Liver (tissue), 9 donors: ENCODE data around the gene ZC2HC1C. TPM values are rescaled to one million over a fixed set of nuclear protein-coding genes. Genes with fewer than 3 reads are reported as not detected.

Experiments used
- DNase-seq: peaks from one replicate; pipeline ENCODE4 v3.0.0-alpha.2; 2017; ENCODE audit warnings: low spot score
- H3K27ac ChIP-seq, 2 donors: one replicate each; pipeline ENCODE4 v1.7.0; 2013; ENCODE audit warnings: inconsistent platforms in 2 of 2, low read length in 2 of 2, control low read depth in 1 of 2, low read depth in 1 of 2, mild to moderate bottlenecking in 1 of 2
- H3K27me3 ChIP-seq, 4 donors: one replicate each; pipeline versions ENCODE4 v1.6.1 to v1.7.0; 2013; ENCODE audit warnings: low read length in 3 of 4, inconsistent platforms in 1 of 4, mild to moderate bottlenecking in 1 of 4, moderate library complexity in 1 of 4; ENCODE audit not compliant: control insufficient read depth in 4 of 4, insufficient read depth in 4 of 4
- H3K36me3 ChIP-seq, 4 donors: one replicate each; pipeline versions ENCODE4 v1.6.1 to v1.7.0; 2013; ENCODE audit warnings: low read length in 3 of 4, mild to moderate bottlenecking in 3 of 4, low read depth in 1 of 4, moderate library complexity in 1 of 4; ENCODE audit not compliant: control insufficient read depth in 4 of 4, insufficient read depth in 3 of 4
- H3K4me1 ChIP-seq, 4 donors: one replicate each; pipeline versions ENCODE4 v1.6.1 to v1.7.0; 2013; ENCODE audit warnings: low read length in 3 of 4, mild to moderate bottlenecking in 3 of 4, moderate library complexity in 1 of 4; ENCODE audit not compliant: control insufficient read depth in 4 of 4, insufficient read depth in 4 of 4
- H3K4me3 ChIP-seq, 3 donors: one replicate each; pipeline versions ENCODE4 v1.6.1 to v1.7.0; 2013; ENCODE audit warnings: low read length in 3 of 3, control low read depth in 1 of 3, low read depth in 1 of 3, mild to moderate bottlenecking in 1 of 3
- H3K9ac ChIP-seq, 2 donors: one replicate each; pipeline ENCODE4 v1.7.0; 2013; ENCODE audit warnings: low read length in 2 of 2, mild to moderate bottlenecking in 2 of 2, moderate library complexity in 2 of 2, control low read depth in 1 of 2, low read depth in 1 of 2
- H3K9me3 ChIP-seq, 4 donors: one replicate each; pipeline versions ENCODE4 v1.6.1 to v1.7.0; 2013; ENCODE audit warnings: low read length in 3 of 4; ENCODE audit not compliant: control insufficient read depth in 4 of 4
- EGR1 ChIP-seq, 2 donors: IDR thresholded peaks; 2 replicates each; pipeline ENCODE4 v1.6.1; 2016 to 2018; ENCODE audit warnings: antibody characterized with exemption in 2 of 2, low read depth in 2 of 2
- FOXA1 ChIP-seq: IDR thresholded peaks from 2 replicates; pipeline ENCODE4 v1.6.1; 2016; ENCODE audit warnings: antibody characterized with exemption
- FOXA2 ChIP-seq: IDR thresholded peaks from 2 replicates; pipeline ENCODE4 v1.6.1; 2016; ENCODE audit warnings: antibody characterized with exemption
- GABPA ChIP-seq, 2 donors: IDR thresholded peaks in 1 of 2; conservative IDR thresholded peaks in 1 of 2; 2 replicates each; pipeline ENCODE4 v1.6.1; 2016; ENCODE audit warnings: antibody characterized with exemption in 2 of 2, mild to moderate bottlenecking in 1 of 2, moderate library complexity in 1 of 2
- HNF4A ChIP-seq, 2 donors: conservative IDR thresholded peaks; 2 replicates each; pipeline ENCODE4 v1.6.1; 2016; ENCODE audit warnings: antibody characterized with exemption in 2 of 2, mild to moderate bottlenecking in 2 of 2
- HNF4G ChIP-seq: IDR thresholded peaks from 2 replicates; pipeline ENCODE4 v1.6.1; 2016; ENCODE audit warnings: antibody characterized with exemption
- JUND ChIP-seq, 2 donors: IDR thresholded peaks; 2 replicates each; pipeline ENCODE4 v1.6.1; 2016; ENCODE audit warnings: antibody characterized with exemption in 2 of 2
- MAX ChIP-seq: IDR thresholded peaks from 2 replicates; pipeline ENCODE4 v1.6.1; 2016; ENCODE audit warnings: antibody characterized with exemption
- NR2F2 ChIP-seq: IDR thresholded peaks from 2 replicates; pipeline ENCODE4 v1.6.1; 2016; ENCODE audit warnings: antibody characterized with exemption
- RAD21 ChIP-seq, 2 donors: IDR thresholded peaks; 2 replicates each; pipeline ENCODE4 v1.6.1; 2016; ENCODE audit warnings: antibody characterized with exemption in 2 of 2, mild to moderate bottlenecking in 2 of 2
- RXRA ChIP-seq, 2 donors: IDR thresholded peaks; 2 replicates each; pipeline ENCODE4 v1.6.1; 2017 to 2018; ENCODE audit warnings: antibody characterized with exemption in 2 of 2, mild to moderate bottlenecking in 1 of 2
- SP1 ChIP-seq: IDR thresholded peaks from 2 replicates; pipeline ENCODE4 v1.6.1; 2018; ENCODE audit warnings: antibody characterized with exemption, mild to moderate bottlenecking
- YY1 ChIP-seq: IDR thresholded peaks from 2 replicates; pipeline ENCODE4 v1.6.1; 2016; ENCODE audit warnings: antibody characterized with exemption, mild to moderate bottlenecking
- WGBS: extraction: QIAGEN DNeasy Blood & Tissue Kit; methylation state at CpG from one replicate; pipeline ENCODE4 v1.1.7; 2013; 5-methylcytosine and 5-hydroxymethylcytosine counted together
- polyA plus RNA-seq, 2 donors: library from polyadenylated mRNA; stranded (reverse) in 1 of 2; unstranded in 1 of 2; fragments of 200-250 nt in 1 of 2; fragments of >200 nt in 1 of 2; fragmentation: Nextera tagmentation in 1 of 2; extraction: Ambion mirVana in 1 of 2; gene quantifications; one replicate each; pipeline versions ENCODE4 v1.2.1 to v1.2.3, GENCODE V29; 2013 to 2015
- total RNA-seq, 2 donors: library from RNA; depleted of rRNA; stranded (reverse); fragments of >200 nt; gene quantifications; one replicate each; pipeline ENCODE4 v1.2.3, GENCODE V29; 2014
- TF ChIP-seq, protein P1 (sequence below): IDR thresholded peaks from 2 replicates; pipeline ENCODE4 v1.6.1; 2016; ENCODE audit warnings: antibody characterized with exemption
- TF ChIP-seq, protein P2 (sequence below): IDR thresholded peaks from 2 replicates; pipeline ENCODE4 v1.6.1; 2016; ENCODE audit warnings: antibody characterized with exemption
- TF ChIP-seq, protein P3 (sequence below): fragments of 150-350 bp; IDR thresholded peaks from 2 replicates; pipeline ENCODE4 v1.5.1; 2017; ENCODE audit warnings: improper control_type of control experiment, low read depth, low read length; ENCODE audit not compliant: missing input control
- TF ChIP-seq, protein P4 (sequence below): IDR thresholded peaks from 2 replicates; pipeline ENCODE4 v1.6.1; 2016; ENCODE audit warnings: antibody characterized with exemption, mild to moderate bottlenecking
- donor health status: healthy.
- donor health status: healthy.
- donor health status: healthy.
- donor health status: healthy.
- donor health status: healthy.

Gene ZC2HC1C
- total and polyA plus RNA-seq, 4 donors = 0.56 to 5.9 (median 3.5) TPM

GRCh38 chr14:75098212-75098611, 28.8 kb downstream of the ZC2HC1C start:
- H3K27ac ChIP-seq = no peak overlapping the region
- peaks cover 7 to 72% (median 61%) of the 10 kb centered on the region in 4 donors for H3K36me3 ChIP-seq
- H3K9me3 ChIP-seq = no peaks in the 10 kb centered on the region
- H3K27me3 ChIP-seq = no peaks in the 10 kb centered on the region
- no peak for TF ChIP-seq HNF4A (conservative IDR thresholded peaks at IDR 0.05)
- TF ChIP-seq, protein P1, sequence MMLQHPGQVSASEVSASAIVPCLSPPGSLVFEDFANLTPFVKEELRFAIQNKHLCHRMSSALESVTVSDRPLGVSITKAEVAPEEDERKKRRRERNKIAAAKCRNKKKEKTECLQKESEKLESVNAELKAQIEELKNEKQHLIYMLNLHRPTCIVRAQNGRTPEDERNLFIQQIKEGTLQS = no peak
- TF ChIP-seq GABPA (IDR thresholded peaks at IDR 0.05 in 1 of 2, conservative IDR thresholded peaks at IDR 0.05 in 1 of 2) = no peak
- no peak for TF ChIP-seq EGR1 (IDR thresholded peaks at IDR 0.05; ENCODE audit: low read depth in 2 of 2)
- TF ChIP-seq, protein P2, sequence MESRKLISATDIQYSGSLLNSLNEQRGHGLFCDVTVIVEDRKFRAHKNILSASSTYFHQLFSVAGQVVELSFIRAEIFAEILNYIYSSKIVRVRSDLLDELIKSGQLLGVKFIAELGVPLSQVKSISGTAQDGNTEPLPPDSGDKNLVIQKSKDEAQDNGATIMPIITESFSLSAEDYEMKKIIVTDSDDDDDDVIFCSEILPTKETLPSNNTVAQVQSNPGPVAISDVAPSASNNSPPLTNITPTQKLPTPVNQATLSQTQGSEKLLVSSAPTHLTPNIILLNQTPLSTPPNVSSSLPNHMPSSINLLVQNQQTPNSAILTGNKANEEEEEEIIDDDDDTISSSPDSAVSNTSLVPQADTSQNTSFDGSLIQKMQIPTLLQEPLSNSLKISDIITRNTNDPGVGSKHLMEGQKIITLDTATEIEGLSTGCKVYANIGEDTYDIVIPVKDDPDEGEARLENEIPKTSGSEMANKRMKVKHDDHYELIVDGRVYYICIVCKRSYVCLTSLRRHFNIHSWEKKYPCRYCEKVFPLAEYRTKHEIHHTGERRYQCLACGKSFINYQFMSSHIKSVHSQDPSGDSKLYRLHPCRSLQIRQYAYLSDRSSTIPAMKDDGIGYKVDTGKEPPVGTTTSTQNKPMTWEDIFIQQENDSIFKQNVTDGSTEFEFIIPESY = no peak
- no peak for TF ChIP-seq RAD21 (IDR thresholded peaks at IDR 0.05)
- TF ChIP-seq FOXA1 = no peak
- TF ChIP-seq FOXA2 = no peak
- no peak for TF ChIP-seq SP1
- no peak overlapping the region for H3K9ac ChIP-seq
- no peaks in the 10 kb centered on the region for H3K4me1 ChIP-seq
- no peak for DNase-seq
- H3K4me3 ChIP-seq = no peak overlapping the region

DNA sequence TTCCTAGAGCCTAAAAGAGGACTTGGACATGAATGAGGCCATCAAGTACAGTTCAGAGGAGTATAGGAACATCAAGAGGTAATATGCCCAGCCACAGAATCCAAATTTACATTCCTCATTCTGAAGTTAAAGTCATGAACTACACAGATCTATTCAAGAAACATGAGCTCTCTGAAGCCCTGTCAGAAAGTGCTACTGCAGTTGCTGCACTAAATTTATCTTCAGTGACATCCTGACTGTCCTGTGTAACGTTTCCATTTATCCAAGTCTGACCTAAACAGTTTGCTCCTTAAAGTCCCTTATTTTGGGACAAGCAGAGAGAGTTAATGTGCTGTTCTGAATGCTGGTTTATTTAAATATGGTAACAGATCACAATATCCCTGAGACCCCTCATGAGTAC, 29.2 kb downstream of the ZC2HC1C start:
- no peak overlapping the region for H3K4me3 ChIP-seq
- no peaks in the 10 kb centered on the region for H3K4me1 ChIP-seq
- WGBS = 72% methylated on average over 1 of the region's 1 CpG
- H3K9me3 ChIP-seq = no peaks in the 10 kb centered on the region
- TF ChIP-seq MAX (no peak), HNF4G (no peak), YY1 (no peak), JUND (IDR thresholded peaks at IDR 0.05) (no peak), FOXA1 (no peak), RXRA (IDR thresholded peaks at IDR 0.05) (no peak), FOXA2 (no peak), NR2F2 (no peak), EGR1 (IDR thresholded peaks at IDR 0.05; ENCODE audit: low read depth in 2 of 2) (no peak), HNF4A (conservative IDR thresholded peaks at IDR 0.05) (no peak)
- TF ChIP-seq, protein P1 = no peak
- TF ChIP-seq, protein P2 = no peak
- TF ChIP-seq, protein P3, sequence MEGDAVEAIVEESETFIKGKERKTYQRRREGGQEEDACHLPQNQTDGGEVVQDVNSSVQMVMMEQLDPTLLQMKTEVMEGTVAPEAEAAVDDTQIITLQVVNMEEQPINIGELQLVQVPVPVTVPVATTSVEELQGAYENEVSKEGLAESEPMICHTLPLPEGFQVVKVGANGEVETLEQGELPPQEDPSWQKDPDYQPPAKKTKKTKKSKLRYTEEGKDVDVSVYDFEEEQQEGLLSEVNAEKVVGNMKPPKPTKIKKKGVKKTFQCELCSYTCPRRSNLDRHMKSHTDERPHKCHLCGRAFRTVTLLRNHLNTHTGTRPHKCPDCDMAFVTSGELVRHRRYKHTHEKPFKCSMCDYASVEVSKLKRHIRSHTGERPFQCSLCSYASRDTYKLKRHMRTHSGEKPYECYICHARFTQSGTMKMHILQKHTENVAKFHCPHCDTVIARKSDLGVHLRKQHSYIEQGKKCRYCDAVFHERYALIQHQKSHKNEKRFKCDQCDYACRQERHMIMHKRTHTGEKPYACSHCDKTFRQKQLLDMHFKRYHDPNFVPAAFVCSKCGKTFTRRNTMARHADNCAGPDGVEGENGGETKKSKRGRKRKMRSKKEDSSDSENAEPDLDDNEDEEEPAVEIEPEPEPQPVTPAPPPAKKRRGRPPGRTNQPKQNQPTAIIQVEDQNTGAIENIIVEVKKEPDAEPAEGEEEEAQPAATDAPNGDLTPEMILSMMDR = no peak
- TF ChIP-seq, protein P4, sequence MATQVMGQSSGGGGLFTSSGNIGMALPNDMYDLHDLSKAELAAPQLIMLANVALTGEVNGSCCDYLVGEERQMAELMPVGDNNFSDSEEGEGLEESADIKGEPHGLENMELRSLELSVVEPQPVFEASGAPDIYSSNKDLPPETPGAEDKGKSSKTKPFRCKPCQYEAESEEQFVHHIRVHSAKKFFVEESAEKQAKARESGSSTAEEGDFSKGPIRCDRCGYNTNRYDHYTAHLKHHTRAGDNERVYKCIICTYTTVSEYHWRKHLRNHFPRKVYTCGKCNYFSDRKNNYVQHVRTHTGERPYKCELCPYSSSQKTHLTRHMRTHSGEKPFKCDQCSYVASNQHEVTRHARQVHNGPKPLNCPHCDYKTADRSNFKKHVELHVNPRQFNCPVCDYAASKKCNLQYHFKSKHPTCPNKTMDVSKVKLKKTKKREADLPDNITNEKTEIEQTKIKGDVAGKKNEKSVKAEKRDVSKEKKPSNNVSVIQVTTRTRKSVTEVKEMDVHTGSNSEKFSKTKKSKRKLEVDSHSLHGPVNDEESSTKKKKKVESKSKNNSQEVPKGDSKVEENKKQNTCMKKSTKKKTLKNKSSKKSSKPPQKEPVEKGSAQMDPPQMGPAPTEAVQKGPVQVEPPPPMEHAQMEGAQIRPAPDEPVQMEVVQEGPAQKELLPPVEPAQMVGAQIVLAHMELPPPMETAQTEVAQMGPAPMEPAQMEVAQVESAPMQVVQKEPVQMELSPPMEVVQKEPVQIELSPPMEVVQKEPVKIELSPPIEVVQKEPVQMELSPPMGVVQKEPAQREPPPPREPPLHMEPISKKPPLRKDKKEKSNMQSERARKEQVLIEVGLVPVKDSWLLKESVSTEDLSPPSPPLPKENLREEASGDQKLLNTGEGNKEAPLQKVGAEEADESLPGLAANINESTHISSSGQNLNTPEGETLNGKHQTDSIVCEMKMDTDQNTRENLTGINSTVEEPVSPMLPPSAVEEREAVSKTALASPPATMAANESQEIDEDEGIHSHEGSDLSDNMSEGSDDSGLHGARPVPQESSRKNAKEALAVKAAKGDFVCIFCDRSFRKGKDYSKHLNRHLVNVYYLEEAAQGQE = no peak
- no peaks in the 10 kb centered on the region for H3K27me3 ChIP-seq
- H3K9ac ChIP-seq = no peak overlapping the region
- DNase-seq = no peak
- H3K27ac ChIP-seq = no peak overlapping the region
- peaks cover 7 to 72% (median 62%) of the 10 kb centered on the region in 4 donors for H3K36me3 ChIP-seq
